ENCODE data around the gene PPP2R5E.

The PPP2R5E gene

DNA sequence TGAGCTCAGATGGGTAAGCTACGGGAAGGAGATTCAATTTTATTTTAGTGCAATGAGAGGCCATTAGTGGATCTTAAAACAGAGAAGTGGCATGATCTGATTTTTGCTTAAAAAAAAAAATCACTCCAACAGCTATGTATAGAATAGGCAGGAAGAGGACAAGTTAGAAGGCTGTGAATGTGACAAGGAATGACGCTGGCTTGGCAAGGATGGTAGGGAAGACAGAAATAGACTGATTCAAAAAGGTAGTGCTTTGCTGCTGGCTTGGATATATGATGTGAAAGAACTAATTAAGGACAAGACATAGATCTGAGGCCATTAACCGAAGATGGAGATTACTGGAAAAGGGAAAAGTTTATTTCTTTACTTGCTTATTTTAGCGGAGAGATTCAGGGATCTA is 119.3 kb downstream of the PPP2R5E start:
- in situ Hi-C loops (cut with HindIII; ENCODE audit: low sequenced_read_pairs) = no loop called here
- no peak overlapping the region for H3K4me3 ChIP-seq (ENCODE audit: low read depth, low read length)

GRCh38 chr14:63423381-63423780 is 119.8 kb downstream of the PPP2R5E start:
- DNase-seq (ENCODE audit: low read depth) = no peak
- no peak overlapping the region for H3K4me3 ChIP-seq (ENCODE audit: low read depth, low read length)
- TF ChIP-seq, protein P1, sequence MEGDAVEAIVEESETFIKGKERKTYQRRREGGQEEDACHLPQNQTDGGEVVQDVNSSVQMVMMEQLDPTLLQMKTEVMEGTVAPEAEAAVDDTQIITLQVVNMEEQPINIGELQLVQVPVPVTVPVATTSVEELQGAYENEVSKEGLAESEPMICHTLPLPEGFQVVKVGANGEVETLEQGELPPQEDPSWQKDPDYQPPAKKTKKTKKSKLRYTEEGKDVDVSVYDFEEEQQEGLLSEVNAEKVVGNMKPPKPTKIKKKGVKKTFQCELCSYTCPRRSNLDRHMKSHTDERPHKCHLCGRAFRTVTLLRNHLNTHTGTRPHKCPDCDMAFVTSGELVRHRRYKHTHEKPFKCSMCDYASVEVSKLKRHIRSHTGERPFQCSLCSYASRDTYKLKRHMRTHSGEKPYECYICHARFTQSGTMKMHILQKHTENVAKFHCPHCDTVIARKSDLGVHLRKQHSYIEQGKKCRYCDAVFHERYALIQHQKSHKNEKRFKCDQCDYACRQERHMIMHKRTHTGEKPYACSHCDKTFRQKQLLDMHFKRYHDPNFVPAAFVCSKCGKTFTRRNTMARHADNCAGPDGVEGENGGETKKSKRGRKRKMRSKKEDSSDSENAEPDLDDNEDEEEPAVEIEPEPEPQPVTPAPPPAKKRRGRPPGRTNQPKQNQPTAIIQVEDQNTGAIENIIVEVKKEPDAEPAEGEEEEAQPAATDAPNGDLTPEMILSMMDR (IDR thresholded peaks at IDR 0.05; ENCODE audit: low read depth, low read length, missing control alignments) = no peak
- in situ Hi-C loops (cut with HindIII; ENCODE audit: low sequenced_read_pairs) = no loop called here

More for the DNA sequence above, 119.3 kb downstream of the PPP2R5E start:
- TF ChIP-seq, protein P1 (IDR thresholded peaks at IDR 0.05; ENCODE audit: low read depth, low read length, missing control alignments) = no peak
- DNase-seq (ENCODE audit: low read depth) = no peak

DNA sequence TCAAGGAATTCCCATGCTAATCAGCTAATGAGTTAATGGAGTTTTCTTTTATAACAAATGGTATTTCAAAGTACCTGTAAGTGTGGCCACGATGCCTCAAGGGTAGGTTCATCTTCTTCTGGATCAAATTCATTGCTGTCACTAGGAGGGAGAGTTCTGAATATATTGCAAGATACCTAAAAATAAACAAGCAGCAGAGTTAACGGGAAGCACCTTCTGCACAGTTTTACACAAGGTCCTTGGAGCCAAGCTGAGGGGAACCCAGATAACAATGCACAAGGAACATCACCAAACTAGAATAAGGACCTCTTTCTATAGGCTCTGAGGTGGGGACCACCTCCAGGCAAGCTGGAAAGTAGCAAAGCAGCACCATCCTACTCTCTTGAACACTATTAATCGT is 121.3 kb downstream of the PPP2R5E start:
- TF ChIP-seq, protein P1 (IDR thresholded peaks at IDR 0.05; ENCODE audit: low read depth, low read length, missing control alignments) = no peak
- DNase-seq (ENCODE audit: low read depth) = no peak
- in situ Hi-C loops (cut with HindIII; ENCODE audit: low sequenced_read_pairs) = no loop called here
- H3K4me3 ChIP-seq (ENCODE audit: low read depth, low read length) = no peak overlapping the region

GRCh38 chr14:63421226-63421625 is 122.0 kb downstream of the PPP2R5E start:
- no peak for DNase-seq (ENCODE audit: low read depth)
- in situ Hi-C loops (cut with HindIII; ENCODE audit: low sequenced_read_pairs) = no loop called here
- no peak overlapping the region for H3K4me3 ChIP-seq (ENCODE audit: low read depth, low read length)
- TF ChIP-seq, protein P1 (IDR thresholded peaks at IDR 0.05; ENCODE audit: low read depth, low read length, missing control alignments) = no peak

DNA sequence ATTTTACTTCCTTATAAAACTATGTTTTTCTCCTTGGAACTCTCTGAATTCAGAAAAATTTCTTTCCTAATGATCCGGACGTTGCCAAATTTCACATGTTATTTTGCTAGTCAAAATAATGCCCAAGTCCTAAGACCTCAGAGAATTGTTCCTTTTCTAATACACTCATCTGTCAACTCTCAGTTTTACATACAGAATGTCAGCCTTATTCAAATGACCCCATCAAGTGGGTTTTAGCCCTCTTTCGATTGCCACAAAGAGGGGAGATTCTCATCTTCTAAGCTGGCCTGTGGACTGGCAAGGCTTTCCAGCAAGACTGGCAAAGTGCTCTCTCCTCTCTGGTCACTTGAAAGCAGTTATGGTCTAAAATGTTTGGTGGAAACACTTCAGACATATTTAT is 125.2 kb downstream of the PPP2R5E start:
- TF ChIP-seq, protein P1 (IDR thresholded peaks at IDR 0.05; ENCODE audit: low read depth, low read length, missing control alignments) = no peak
- no peak overlapping the region for H3K4me3 ChIP-seq (ENCODE audit: low read depth, low read length)
- DNase-seq (ENCODE audit: low read depth) = no peak
- in situ Hi-C loops (cut with HindIII; ENCODE audit: low sequenced_read_pairs) = no loop called here

DNA sequence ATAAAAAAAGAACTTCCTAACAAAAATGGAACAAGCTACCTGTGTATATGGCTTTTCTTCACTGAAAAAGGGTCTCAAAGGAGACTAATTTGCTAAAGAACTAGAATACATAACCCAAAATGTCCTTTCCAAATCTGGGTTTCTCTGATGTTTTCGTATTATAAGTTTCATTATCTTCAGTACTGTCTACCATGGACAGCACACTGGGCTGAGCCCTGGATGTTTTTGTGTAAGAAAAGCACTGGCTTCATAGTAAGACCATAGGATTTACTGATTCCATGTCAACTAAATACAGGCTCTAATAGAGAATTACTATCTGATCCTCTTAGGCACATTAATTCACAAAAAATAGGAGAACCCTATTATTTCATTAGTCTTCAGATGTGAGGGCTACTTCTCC is 130.2 kb downstream of the PPP2R5E start:
- TF ChIP-seq, protein P1 (IDR thresholded peaks at IDR 0.05; ENCODE audit: low read depth, low read length, missing control alignments) = no peak
- no peak overlapping the region for H3K4me3 ChIP-seq (ENCODE audit: low read depth, low read length)
- DNase-seq (ENCODE audit: low read depth) = no peak
- in situ Hi-C loops (cut with HindIII; ENCODE audit: low sequenced_read_pairs) = loop anchor here (5.0 kb wide), 1 partner anchor 64 kb away; no protein-coding TSS in a partner anchor

- TF ChIP-seq, protein P1 (IDR thresholded peaks at IDR 0.05; ENCODE audit: low read depth, low read length, missing control alignments) = no peak
- in situ Hi-C loops (cut with HindIII; ENCODE audit: low sequenced_read_pairs) = no loop called here
- no peak for DNase-seq (ENCODE audit: low read depth)
- no peak overlapping the region for H3K4me3 ChIP-seq (ENCODE audit: low read depth, low read length)
Observed at GRCh38 chr14:63406333-63406732, 136.8 kb downstream of the PPP2R5E start.
